HK-2 (cell line): ENCODE data around the gene AZU1.
"Not testable (repeated sequence)": the region's sequence is repeated elsewhere in the genome, so short reads cannot be mapped to it uniquely, and the experiment has no call there.

ENCODE experiments used
- DNase-seq: peaks from one replicate; pipeline ENCODE4 v3.0.0-alpha.2; 2018; ENCODE audit not compliant: unreplicated experiment

Gene AZU1

GRCh38 chr19:829129-829758, 1.6 kb downstream of the AZU1 start:
- DNase-seq: no peak

DNA sequence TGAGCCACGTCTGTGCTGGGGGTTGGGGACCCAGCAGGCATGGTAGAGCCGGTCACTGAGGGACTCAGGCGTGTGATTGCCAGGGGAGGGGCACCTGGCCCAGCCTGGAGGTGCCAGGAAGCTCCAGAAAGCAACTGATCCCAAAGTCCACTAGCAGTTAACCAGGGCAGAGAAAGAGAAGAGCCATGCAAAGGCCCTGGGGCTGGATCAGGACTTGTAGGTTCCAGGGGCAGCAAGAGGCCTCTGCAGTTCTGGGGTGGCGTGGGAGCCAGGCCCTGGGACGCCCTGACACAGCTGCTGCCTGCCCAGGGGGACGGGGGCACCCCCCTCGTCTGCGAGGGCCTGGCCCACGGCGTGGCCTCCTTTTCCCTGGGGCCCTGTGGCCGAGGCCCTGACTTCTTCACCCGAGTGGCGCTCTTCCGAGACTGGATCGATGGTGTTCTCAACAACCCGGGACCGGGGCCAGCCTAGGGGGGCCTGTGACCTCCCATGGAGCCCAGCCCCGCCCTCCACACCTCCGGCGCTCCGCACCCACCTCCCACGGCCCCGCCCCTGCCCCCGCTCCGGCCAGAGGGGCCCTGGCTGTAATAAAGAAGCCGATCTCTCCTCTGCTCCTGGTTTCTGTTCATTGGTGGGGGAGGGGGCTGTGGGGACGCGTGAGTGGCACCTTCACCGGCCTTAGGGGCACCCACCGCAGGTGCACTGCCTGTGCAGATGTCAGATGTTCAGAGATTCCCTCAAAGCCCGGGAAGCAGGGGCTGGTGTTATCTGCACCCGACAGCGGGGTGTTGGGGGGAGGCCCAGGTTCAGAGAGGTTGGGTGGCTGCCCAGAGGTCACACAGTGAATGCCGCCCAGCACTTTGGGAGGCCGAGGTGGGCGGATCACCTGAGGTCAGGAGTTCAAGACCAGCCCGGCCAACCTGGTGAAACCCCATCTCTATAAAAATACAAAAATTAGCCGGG, 4.1 kb downstream of the AZU1 start:
- no peak for DNase-seq

GRCh38 chr19:834216-834615, 6.6 kb downstream of the AZU1 start:
- no peak for DNase-seq

DNA sequence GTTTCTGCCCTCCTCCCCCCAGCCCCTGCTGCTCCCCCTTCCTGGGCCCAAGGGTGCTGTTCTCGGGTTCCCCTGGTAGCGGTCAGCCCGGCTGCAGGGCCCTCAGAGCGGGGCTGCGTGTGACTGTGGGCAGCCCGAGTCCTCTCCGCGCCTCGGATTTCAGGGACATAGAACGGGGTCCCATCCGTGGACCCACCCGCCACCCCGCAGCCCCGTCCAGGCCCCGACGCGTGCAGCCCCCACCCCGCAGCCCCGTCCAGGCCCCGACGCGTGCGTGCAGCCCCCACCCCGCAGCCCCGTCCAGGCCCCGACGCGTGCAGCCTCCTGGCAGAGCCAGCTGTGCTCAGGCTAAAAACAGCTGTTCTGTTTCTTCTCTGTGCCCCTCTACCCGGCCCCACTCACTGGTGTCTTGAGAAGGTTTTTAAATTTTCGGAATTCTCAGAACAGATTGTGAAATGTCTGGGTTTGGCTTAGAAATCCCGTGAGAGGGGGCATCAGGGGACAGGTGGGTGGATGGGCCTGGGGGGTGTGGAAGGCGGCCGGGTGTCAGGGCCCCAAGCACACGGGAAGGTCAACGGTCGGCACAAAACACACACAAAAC, 7.7 kb downstream of the AZU1 start:
- no peak for DNase-seq

GRCh38 chr19:840519-841206, 13.0 kb downstream of the AZU1 start, which contains the start of gene PRTN3:
Gene PRTN3 (plus strand): TSS chr19:840999. CDS start chr19:841009, 10 bp downstream.
- no peak for DNase-seq

GRCh38 chr19:842802-843179, 15.2 kb downstream of the AZU1 start:
- DNase-seq: not testable (repeated sequence)

DNA sequence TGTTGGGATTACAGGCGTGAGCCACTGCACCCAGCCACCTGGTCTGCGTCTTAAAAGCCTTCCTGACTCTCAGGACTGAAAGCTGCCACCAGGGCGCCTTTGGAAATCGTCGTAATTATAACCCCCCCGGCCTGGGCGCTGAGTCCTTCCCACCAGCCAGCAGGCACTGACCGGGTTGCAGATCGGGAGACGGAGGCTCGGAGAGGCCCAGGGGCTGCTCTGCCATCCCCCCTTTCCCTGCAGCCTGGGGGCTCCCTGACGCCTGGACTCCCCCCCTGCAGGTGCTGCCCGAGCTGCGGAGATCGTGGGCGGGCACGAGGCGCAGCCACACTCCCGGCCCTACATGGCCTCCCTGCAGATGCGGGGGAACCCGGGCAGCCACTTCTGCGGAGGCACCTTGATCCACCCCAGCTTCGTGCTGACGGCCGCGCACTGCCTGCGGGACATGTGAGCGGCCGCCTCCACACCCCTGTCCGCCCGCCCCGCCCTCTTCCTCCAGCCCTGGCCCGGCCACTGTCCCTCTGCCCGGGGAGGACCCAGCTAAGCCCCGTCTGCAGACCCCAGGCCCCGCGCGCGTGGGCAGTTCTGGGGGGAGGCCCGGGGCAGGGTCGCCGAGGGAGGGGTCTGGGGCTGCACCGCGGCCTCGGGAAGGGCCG, 15.7 kb downstream of the AZU1 start:
- peak; percentile 43 for DNase-seq

DNA sequence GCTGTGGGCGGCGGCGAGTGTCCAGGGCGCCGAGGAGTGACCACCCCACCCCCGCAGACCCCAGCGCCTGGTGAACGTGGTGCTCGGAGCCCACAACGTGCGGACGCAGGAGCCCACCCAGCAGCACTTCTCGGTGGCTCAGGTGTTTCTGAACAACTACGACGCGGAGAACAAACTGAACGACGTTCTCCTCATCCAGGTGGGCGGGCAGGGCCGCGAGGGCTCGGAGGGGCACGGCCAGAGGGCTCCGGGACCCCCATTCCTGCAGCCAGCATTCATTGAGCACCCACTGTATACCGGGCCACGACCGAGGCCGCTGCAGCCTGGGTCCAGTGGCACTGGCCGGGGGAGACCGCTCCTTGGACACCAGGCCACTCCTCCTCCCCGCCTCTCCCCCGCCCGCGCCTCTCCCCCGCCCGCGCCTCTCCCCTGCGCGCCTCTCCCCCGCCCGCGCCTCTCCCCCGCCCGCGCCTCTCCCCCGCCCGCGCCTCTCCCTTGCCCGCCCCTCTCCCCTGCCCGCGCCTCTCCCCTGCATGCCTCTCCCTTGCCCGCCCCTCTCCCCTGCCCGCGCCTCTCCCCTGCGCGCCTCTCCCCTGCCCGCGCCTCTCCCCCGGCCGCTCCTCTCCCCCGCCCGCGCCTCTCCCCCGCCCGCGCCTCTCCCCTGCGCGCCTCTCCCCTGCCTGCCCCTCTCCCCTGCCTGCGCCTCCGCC, 16.4 kb downstream of the AZU1 start:
- no peak for DNase-seq

DNA sequence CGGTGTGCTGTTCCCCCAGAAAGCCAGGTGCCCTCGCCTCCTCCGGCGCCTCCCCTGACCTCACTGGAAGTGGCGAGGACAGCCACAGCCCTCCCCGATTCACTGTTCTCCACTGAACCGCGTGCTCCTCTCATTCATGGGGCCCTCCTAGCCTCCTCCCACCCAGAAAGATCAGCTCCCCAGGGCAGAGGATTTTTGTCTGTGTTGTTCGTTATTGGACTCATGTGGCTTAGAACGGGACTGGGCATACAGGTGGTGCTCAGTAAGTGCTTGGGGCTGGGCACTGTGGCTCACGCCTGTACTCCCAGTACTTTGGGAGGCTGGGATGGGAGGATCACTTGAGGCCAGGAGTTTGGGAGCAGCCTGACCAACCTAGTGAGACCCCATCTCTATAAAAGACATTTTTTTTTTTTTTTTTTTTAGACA, 16.9 kb downstream of the AZU1 start:
- no peak for DNase-seq

DNA sequence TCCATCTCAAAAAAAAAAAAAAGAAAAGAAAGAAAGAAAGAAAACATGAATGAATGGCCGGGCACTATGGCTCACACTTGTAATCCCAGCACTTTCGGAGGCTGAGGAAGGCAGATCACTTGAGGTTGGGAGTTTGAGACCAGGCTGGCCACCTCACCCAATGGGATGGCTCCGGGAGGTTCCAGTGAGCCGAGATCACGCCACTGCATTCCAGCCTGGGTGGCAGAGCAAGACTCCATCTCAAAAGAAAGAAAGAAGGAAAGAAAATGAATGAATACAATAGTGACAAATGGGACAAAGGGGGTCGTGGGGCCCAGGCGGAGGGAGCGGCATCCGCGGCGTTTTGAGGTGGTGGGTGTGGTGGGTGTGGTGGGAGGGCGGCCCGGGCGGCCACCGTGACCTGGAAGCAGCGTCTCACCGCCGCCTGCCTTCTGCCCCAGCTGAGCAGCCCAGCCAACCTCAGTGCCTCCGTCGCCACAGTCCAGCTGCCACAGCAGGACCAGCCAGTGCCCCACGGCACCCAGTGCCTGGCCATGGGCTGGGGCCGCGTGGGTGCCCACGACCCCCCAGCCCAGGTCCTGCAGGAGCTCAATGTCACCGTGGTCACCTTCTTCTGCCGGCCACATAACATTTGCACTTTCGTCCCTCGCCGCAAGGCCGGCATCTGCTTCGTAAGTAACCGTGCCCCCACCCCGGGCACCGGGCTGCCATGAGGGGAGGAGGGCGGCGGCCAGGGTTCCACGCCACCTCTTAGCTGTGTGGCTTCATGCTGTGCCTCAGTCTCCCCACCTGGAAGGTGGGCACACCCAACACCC, 18.3 kb downstream of the AZU1 start:
- DNase-seq: no peak

GRCh38 chr19:848386-848921, 20.8 kb downstream of the AZU1 start:
- no peak for DNase-seq

DNA sequence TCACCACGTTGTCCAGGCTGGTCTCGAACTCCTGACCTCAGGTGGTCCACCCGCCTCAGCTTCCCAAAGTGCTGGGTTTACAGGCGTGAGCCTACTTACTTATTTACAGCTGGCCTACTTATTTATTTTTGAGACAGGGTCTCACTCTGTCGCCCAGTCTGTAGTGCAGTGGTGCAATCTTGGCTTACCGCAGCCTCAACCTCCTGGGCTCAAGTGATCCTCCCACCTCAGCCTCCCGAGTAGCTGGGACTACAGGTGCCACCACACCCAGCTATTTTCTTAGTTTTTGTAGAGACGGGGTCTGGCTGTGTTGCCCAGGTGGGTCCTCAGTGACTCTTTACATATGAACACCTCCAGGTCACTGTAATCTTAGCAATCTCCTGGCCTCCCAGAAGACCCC, 21.6 kb downstream of the AZU1 start:
- not testable (repeated sequence) for DNase-seq

DNA sequence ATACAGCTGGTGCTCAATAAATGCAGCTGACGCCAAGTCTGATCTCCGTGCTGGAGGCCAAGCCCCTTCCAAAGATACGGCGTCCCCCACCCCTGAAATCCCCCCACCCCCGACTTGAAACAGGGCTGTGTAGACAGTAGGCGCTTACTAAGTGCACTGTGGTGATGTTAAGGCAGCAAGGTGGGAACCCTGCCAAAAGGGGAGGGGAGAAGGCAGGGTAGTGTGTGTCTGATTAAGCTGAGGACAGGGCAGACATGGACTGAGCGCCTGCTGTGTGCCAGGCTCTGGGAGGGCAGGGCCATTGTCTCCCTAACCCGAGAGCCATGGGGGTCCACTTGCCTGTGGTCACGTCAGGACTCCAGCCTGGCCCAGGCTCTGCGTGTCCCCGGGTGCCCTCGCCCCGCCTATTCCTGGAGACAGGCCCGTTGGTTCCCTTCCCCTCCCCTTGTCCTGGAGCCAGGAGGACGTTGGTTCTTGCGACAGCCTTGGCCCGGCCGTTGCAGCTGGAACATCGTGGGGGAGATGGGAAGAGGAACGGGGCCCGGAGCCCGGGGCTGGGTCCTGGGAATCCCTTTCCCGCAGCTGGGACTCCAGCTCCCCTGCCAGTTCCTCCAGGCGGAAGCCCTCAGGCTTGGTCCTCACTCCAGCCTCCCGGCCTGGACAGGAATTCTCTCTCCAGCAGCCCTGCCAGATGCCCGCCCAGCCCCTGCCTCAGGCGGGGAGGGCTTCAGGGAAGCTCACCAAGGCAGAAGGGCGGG, 22.8 kb downstream of the AZU1 start:
- peak; percentile 62 for DNase-seq

GRCh38 chr19:850979-851335, 23.3 kb downstream of the AZU1 start:
- DNase-seq: no peak

DNA sequence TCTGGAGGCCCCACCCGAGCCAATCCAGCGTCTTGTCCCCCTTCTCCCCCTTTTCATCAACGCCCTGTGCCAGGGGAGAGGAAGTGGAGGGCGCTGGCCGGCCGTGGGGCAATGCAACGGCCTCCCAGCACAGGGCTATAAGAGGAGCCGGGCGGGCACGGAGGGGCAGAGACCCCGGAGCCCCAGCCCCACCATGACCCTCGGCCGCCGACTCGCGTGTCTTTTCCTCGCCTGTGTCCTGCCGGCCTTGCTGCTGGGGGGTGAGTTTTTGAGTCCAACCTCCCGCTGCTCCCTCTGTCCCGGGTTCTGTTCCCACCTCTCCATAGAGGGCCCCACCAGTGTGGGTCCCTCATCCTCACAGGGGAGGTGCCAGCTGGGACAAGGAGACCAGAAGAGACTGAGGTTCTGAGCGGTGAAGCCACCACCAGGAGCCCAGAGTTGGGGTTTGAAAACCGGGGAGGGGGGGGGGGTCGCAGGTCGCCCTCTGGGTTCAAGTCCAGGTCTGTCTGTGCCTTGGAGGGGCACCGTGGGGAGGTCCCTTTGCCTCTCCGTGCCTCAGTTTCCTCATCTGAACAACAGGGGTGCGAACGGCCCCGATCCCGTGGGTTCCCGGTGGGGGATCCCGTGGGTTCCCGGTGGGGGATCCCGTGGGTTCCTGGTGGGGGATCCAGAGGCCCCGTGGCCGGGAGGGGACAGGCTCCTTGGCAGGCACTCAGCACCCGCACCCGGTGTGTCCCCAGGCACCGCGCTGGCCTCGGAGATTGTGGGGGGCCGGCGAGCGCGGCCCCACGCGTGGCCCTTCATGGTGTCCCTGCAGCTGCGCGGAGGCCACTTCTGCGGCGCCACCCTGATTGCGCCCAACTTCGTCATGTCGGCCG, 24.7 kb downstream of the AZU1 start, which contains the start of gene ELANE:
TSS of gene ELANE (plus strand) at position 168 of the 878 bp plus-strand sequence. CDS start at position 194, 26 bp downstream.
- DNase-seq: no peak

DNA sequence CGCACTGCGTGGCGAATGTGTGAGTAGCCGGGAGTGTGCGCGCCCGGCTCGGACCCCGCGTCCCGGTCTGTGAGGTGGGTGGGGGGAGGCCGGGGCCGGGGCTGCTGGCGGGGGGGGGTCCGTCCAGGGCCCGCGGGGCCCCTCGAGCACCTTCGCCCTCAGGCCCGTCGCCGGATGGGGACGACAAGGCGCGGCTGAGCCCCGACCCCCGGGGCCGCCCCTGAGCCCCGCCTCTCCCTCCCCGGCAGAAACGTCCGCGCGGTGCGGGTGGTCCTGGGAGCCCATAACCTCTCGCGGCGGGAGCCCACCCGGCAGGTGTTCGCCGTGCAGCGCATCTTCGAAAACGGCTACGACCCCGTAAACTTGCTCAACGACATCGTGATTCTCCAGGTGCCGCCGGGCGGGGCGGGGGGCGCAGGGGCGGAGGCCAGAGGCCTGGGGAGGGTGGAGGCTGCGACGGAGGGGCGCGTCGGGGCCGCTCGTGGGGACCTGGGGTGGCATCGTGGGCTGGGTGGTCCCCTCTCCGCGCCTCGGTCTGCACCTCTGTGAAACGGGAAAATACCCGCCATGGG, 25.5 kb downstream of the AZU1 start:
- DNase-seq: no peak

DNA sequence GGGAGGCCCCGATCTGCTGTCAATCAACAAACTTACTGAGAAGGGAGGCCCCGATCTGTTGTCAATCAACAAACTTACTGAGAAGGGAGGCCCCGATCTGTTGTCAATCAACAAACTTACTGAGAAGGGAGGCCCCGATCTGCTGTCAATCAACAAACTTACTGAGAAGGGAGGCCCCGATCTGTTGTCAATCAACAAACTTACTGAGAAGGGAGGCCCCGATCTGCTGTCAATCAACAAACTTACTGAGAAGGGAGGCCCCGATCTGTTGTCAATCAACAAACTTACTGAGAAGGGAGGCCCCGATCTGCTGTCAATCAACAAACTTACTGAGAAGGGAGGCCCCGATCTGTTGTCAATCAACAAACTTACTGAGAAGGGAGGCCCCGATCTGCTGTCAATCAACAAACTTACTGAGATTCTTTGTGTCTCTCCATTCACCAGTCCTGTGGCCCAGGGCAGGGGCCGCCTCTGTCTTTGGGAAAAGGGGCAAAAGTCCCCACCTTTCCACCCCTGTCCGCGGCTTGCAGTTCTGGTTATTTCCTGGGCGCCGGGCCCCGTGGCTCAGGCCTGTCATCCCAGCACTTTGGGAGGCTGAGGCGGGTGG, 26.1 kb downstream of the AZU1 start:
- not testable (repeated sequence) for DNase-seq
